ENCODE measurements around the gene DNAJC8. TPM values are rescaled to one million over a fixed set of nuclear protein-coding genes. Genes with fewer than 3 reads are reported as not detected.
A peak's percentile ranks its signal among the peaks of the same experiment; 100 is the strongest.

DNAJC8 gene
- total RNA-seq, 3 donors from 2014 or later (not counting 1 experiment from before 2014, with no cell fraction given) = 85.3 to 85.9 (median 85.4) TPM

GRCh38 chr1:28195780-28196179 is 37.0 kb downstream of the DNAJC8 start:
- Histone ChIP-seq H3K4me3 (ENCODE audit: low read length) (no peak overlapping the region), H3K36me3 (ENCODE audit: control insufficient read depth, insufficient read depth, low read length) (peaks cover 5% of the 10 kb centered on the region), H3K27ac (ENCODE audit: low read length) (no peak overlapping the region), H3K4me1 (ENCODE audit: control insufficient read depth, insufficient read depth, low read length) (peaks cover 73% of the 10 kb centered on the region), H3K27me3 (ENCODE audit: control insufficient read depth, insufficient read depth, low read length) (no peaks in the 10 kb centered on the region), H3K9me3 (ENCODE audit: control insufficient read depth, insufficient read depth, low read length) (peaks cover 17% of the 10 kb centered on the region)
- Mint-ChIP-seq H3K4me3 (no peak overlapping the region), H3K4me1 (peaks cover 59 to 64% of the 10 kb centered on the region in 2 donors), H3K27ac (no peak overlapping the region), H3K27me3 (ENCODE audit: low read depth in 2 of 2) (no peaks in the 10 kb centered on the region), H3K9me3 (peaks cover 2 to 3% of the 10 kb centered on the region in 2 donors), H3K36me3 (peaks cover 12% of the 10 kb centered on the region)
- DNase-seq (no peak), ATAC-seq (no peak)
- WGBS (ENCODE audit: insufficient coverage) = 100% methylated on average over 1 of the region's 1 CpG
- intact Hi-C loops (cut with micrococcal nuclease) = loop anchor here (5.0 kb wide), 1 partner anchor 203 kb away; no protein-coding TSS in a partner anchor
- TF ChIP-seq, protein P1, sequence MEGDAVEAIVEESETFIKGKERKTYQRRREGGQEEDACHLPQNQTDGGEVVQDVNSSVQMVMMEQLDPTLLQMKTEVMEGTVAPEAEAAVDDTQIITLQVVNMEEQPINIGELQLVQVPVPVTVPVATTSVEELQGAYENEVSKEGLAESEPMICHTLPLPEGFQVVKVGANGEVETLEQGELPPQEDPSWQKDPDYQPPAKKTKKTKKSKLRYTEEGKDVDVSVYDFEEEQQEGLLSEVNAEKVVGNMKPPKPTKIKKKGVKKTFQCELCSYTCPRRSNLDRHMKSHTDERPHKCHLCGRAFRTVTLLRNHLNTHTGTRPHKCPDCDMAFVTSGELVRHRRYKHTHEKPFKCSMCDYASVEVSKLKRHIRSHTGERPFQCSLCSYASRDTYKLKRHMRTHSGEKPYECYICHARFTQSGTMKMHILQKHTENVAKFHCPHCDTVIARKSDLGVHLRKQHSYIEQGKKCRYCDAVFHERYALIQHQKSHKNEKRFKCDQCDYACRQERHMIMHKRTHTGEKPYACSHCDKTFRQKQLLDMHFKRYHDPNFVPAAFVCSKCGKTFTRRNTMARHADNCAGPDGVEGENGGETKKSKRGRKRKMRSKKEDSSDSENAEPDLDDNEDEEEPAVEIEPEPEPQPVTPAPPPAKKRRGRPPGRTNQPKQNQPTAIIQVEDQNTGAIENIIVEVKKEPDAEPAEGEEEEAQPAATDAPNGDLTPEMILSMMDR (IDR thresholded peaks at IDR 0.05) = no peak

DNA sequence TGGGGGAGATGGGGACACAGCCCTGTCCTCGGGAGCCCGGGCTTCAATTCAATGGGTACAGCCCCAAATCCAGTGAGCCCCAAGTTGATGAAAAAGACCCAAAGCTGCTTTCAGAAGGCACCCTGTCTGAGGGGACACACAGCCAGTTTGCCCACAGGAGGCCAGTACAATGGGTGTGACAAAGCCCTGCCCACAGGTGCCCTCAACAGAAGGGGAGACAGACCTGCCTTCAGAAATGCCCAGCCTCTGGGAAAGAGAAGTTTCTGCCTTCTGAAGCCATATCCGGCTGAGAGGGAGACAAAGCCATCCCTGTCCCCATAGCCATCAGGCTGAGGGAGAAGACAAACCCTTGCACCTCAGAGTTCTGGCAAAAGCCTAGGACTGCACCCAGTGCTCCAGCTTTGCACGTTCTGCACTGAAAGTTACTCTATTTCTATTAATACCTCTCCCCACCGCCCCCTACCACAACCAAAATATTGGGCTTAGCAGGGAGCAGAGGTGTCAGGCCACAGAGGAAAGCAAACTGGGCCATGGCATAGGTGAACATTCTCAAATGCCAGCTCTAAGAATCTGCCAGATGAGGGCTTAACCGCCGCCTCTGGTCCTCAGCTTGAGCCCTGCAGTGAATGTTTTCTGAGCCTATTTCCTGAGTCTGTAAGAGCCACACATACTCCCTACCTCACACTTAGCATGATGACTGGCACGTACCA is 38.3 kb downstream of the DNAJC8 start:
- Mint-ChIP-seq H3K9me3 (peaks cover 2 to 3% of the 10 kb centered on the region in 2 donors), H3K27ac (peak overlapping the region; percentile 56 to 77), H3K36me3 (peaks cover 10% of the 10 kb centered on the region), H3K4me3 (peak overlapping the region; percentile 72), H3K27me3 (ENCODE audit: low read depth in 2 of 2) (no peaks in the 10 kb centered on the region), H3K4me1 (peaks cover 47 to 53% of the 10 kb centered on the region in 2 donors)
- 50% methylated on average over 8 of the region's 8 CpGs for WGBS (ENCODE audit: insufficient coverage)
- TF ChIP-seq, protein P1 (IDR thresholded peaks at IDR 0.05) = no peak
- Histone ChIP-seq H3K27ac (ENCODE audit: low read length) (peak overlapping the region; percentile 28), H3K4me3 (ENCODE audit: low read length) (no peak overlapping the region), H3K27me3 (ENCODE audit: control insufficient read depth, insufficient read depth, low read length) (no peaks in the 10 kb centered on the region), H3K36me3 (ENCODE audit: control insufficient read depth, insufficient read depth, low read length) (no peaks in the 10 kb centered on the region), H3K9me3 (ENCODE audit: control insufficient read depth, insufficient read depth, low read length) (peaks cover 17% of the 10 kb centered on the region), H3K4me1 (ENCODE audit: control insufficient read depth, insufficient read depth, low read length) (peaks cover 62% of the 10 kb centered on the region)
- intact Hi-C loops (cut with micrococcal nuclease) = loop anchor here (5.0 kb wide), 1 partner anchor 202 kb away; no protein-coding TSS in a partner anchor
- DNase-seq = no peak
- no peak for ATAC-seq

DNA sequence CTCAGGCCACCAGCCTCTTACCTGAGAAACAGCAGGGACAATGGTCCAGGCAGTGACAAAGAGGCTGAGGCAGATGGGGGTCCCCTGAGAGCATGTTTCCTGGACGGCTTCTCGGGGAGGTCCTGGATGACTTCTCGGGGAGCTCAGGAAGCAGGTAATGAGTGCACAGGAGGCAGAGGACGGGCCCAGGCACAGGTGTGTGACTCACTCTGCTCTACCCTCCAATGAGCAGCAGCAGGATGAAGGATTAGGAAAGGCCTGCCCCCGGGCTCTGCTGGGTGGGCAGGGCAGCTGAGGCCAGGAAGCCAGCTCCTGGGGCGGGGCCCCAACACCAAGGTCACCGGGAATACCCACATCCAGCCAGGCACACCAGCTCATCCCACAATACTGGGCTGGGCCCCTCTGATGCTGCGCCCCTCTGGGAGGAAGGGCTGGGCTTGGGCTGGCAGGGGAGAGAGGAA is 39.1 kb downstream of the DNAJC8 start:
- Mint-ChIP-seq H3K9me3 (peaks cover 0 to 2% of the 10 kb centered on the region in 2 donors), H3K27ac (peak overlapping the region in 1 of 2 donors; percentile 71), H3K4me1 (peaks cover 40 to 45% of the 10 kb centered on the region in 2 donors), H3K27me3 (ENCODE audit: low read depth in 2 of 2) (no peaks in the 10 kb centered on the region), H3K36me3 (peaks cover 2% of the 10 kb centered on the region), H3K4me3 (peak overlapping the region; percentile 40)
- no peak for DNase-seq
- Histone ChIP-seq H3K4me3 (ENCODE audit: low read length) (no peak overlapping the region), H3K36me3 (ENCODE audit: control insufficient read depth, insufficient read depth, low read length) (no peaks in the 10 kb centered on the region), H3K27ac (ENCODE audit: low read length) (no peak overlapping the region), H3K4me1 (ENCODE audit: control insufficient read depth, insufficient read depth, low read length) (peaks cover 54% of the 10 kb centered on the region), H3K9me3 (ENCODE audit: control insufficient read depth, insufficient read depth, low read length) (peaks cover 11% of the 10 kb centered on the region), H3K27me3 (ENCODE audit: control insufficient read depth, insufficient read depth, low read length) (no peaks in the 10 kb centered on the region)
- TF ChIP-seq, protein P1 (IDR thresholded peaks at IDR 0.05) = no peak
- ATAC-seq = no peak
- 94% methylated on average over 8 of the region's 8 CpGs for WGBS (ENCODE audit: insufficient coverage)
- intact Hi-C loops (cut with micrococcal nuclease) = no loop called here

Data from natural killer cell (primary cell).